Psoas muscle (tissue), 8 donors: ENCODE results near the gene CLEC16A. TPM values are rescaled to one million over a fixed set of nuclear protein-coding genes. Genes with fewer than 3 reads are reported as not detected.

Experiments used
- ATAC-seq, 4 donors: fragments of 200-7000 bp; cut with Tn5 transposase; one replicate each; pipeline ENCODE4 v1.9.1; 2020; ENCODE audit warnings: moderate library complexity in 3 of 4, mild to moderate bottlenecking in 2 of 4
- DNase-seq, 2 donors: peaks; one replicate each; pipeline ENCODE4 v3.0.0-alpha.2; 2020
- H3K27ac ChIP-seq: fragments of 200-600 bp; one replicate; pipeline ENCODE4 v1.8.0; 2022
- H3K27me3 ChIP-seq, 3 donors: fragments of 200-600 bp in 1 of 3; one replicate each; pipeline versions ENCODE4 v1.6.1 to v1.8.0; 2013 to 2022; ENCODE audit warnings: low read length in 2 of 3, mild to moderate bottlenecking in 2 of 3, moderate library complexity in 1 of 3; ENCODE audit not compliant: insufficient read depth in 3 of 3
- H3K36me3 ChIP-seq, 2 donors: fragments of 200-600 bp in 1 of 2; one replicate each; pipeline versions ENCODE4 v1.6.1 to v1.8.0; 2013 to 2022; ENCODE audit warnings: low read depth in 1 of 2, mild to moderate bottlenecking in 1 of 2, moderate library complexity in 1 of 2; ENCODE audit not compliant: insufficient read depth in 1 of 2
- H3K4me1 ChIP-seq: fragments of 200-600 bp; one replicate; pipeline ENCODE4 v1.8.0; 2022
- H3K4me3 ChIP-seq: fragments of 200-600 bp; one replicate; pipeline ENCODE4 v1.8.0; 2022; ENCODE audit warnings: mild to moderate bottlenecking
- H3K9me3 ChIP-seq: fragments of 200-600 bp; one replicate; pipeline ENCODE4 v1.8.0; 2022
- CTCF ChIP-seq: fragments of 200-600 bp; IDR thresholded peaks from one replicate; pipeline ENCODE4 v1.8.0; 2022; ENCODE audit warnings: antibody characterized with exemption
- WGBS, 3 donors: extraction: QIAGEN DNeasy Blood & Tissue Kit; methylation state at CpG; one replicate each; pipeline versions ENCODE4 v1.1.6 to v1.1.7; 2013; 5-methylcytosine and 5-hydroxymethylcytosine counted together
- intact Hi-C, 2 donors: fragments of 100-400 bp; cut with DNase I; formaldehyde crosslinking; loops; one replicate each; pipeline versions ENCODE4 v1.11.0 to v1.14.2; 2022
- polyA plus RNA-seq, 3 donors: library from polyadenylated mRNA; stranded (reverse); fragments of 200-250 nt; gene quantifications; one replicate each; pipeline ENCODE4 v1.2.3, GENCODE V29; 2013
- total RNA-seq, 4 donors: library from RNA; stranded (reverse); fragmentation: NEBNext Ultra II Directional in 2 of 4; extraction: Animal tissue kit (Norgen Biotek cat#: 25700) in 2 of 4; gene quantifications; one replicate each; pipeline versions ENCODE4 v1.2.1 to v1.2.4, GENCODE V29; 2021 to 2023
- donor health status: healthy with polysubstance abuse.
- donor health status: DM: no; HTN: no; CAD: no; lungs with moderate emphysema.
- donor health status: Bipolar disorder and iron deficiency.
- donor health status: healthy.
- donor health status: DM: yes; HTN: yes; CAD: no.
- donor health status: DM: no; HTN: no; CAD: no.
- donor health status: DM: no; HTN: no; CAD: no.
- donor health status: DM: yes; HTN: yes; CAD: no.

Gene CLEC16A
- total and polyA plus RNA-seq, 7 donors = 13.1 to 28.1 (median 21.4) TPM

- Histone ChIP-seq H3K4me3 (no peak overlapping the region), H3K27me3 (no peaks in the 10 kb centered on the region), H3K4me1 (peaks cover 50% of the 10 kb centered on the region), H3K36me3 (peaks cover 0 to 6% of the 10 kb centered on the region in 2 donors), H3K27ac (no peak overlapping the region), H3K9me3 (no peaks in the 10 kb centered on the region)
- ATAC-seq = no peak
- DNase-seq = no peak
- intact Hi-C loops = no loop called here
- 86 to 94% (median 90%) methylated on average over 8 of the region's 8 CpGs for WGBS, 3 donors
- no peak for TF ChIP-seq CTCF
Measured at GRCh38 chr16:11130978-11131665, 186.8 kb downstream of the CLEC16A start.

DNA sequence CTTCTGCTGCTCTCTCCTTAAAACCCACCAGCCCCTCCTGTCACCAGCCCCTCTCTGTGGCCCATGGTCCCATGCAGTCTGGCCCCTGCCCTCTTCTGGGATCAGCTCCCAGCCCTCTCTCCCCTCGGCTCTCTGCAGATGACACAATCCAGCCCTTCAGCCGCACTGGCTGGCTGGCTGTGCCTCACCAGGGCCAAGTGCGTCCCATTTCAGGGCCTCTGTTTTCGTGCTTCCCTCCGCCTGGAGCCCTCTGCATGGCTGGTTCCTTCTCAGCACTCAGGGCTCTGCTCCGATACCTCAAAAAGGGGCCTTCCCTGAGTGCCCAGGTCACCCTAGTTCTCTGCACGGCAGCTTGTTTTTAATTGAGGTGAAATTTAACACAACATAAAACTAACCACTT is 187.3 kb downstream of the CLEC16A start:
- H3K9me3 ChIP-seq = no peaks in the 10 kb centered on the region
- WGBS, 3 donors = 68 to 77% (median 72%) methylated on average over 7 of the region's 7 CpGs
- peaks cover 55% of the 10 kb centered on the region for H3K4me1 ChIP-seq
- ATAC-seq = no peak
- no peaks in the 10 kb centered on the region for H3K36me3 ChIP-seq
- no peak for DNase-seq
- no peaks in the 10 kb centered on the region for H3K27me3 ChIP-seq
- no peak overlapping the region for H3K4me3 ChIP-seq
- no peak overlapping the region for H3K27ac ChIP-seq
- intact Hi-C loops = no loop called here
- no peak for TF ChIP-seq CTCF

- H3K36me3 ChIP-seq = no peaks in the 10 kb centered on the region
- ATAC-seq (peak; percentile 61 to 79 (median 68)), DNase-seq (peak; percentile 76 to 80)
- no peaks in the 10 kb centered on the region for H3K9me3 ChIP-seq
- peaks cover 53% of the 10 kb centered on the region for H3K4me1 ChIP-seq
- whole genome bisulfite sequencing, 3 donors = 6 to 18% (median 11%) methylated on average over 12 of the region's 12 CpGs
- H3K27ac ChIP-seq = peak overlapping the region; percentile 82
- intact Hi-C loops = no loop called here
- no peaks in the 10 kb centered on the region for H3K27me3 ChIP-seq
- no peak for TF ChIP-seq CTCF
- no peak overlapping the region for H3K4me3 ChIP-seq
Measured at GRCh38 chr16:11133344-11133943, 189.1 kb downstream of the CLEC16A start.

- intact Hi-C loops = no loop called here
- TF ChIP-seq CTCF = no peak
Measured at GRCh38 chr16:11134722-11135463, 190.5 kb downstream of the CLEC16A start.

More at GRCh38 chr16:11134722-11135463, 190.5 kb downstream of the CLEC16A start:
- WGBS, 3 donors = 45 to 63% (median 63%) methylated on average over 11 of the region's 11 CpGs
- Histone ChIP-seq H3K36me3 (no peaks in the 10 kb centered on the region), H3K9me3 (no peaks in the 10 kb centered on the region), H3K4me3 (no peak overlapping the region), H3K27me3 (no peaks in the 10 kb centered on the region), H3K27ac (peak overlapping the region; percentile 82), H3K4me1 (peaks cover 45% of the 10 kb centered on the region)
- DNase-seq (peak; percentile 48 to 86), ATAC-seq (peak in 3 of 4 donors; percentile 32 to 40 (median 37))
